WTC11 (cell line): ENCODE measurements around the gene STARD5. TPM values are rescaled to one million over a fixed set of nuclear protein-coding genes. Genes with fewer than 3 reads are reported as not detected.

Experiments used
- ATAC-seq: fragments of 200-7000 bp; cut with Tn5 transposase; 2 replicates; pipeline ENCODE4 v1.10.0; 2021; ENCODE audit warnings: mild to moderate bottlenecking, moderate library complexity
- CTCF ChIA-PET: fragments of 300-600 bp; sonication (Branson Sonifier 250); formaldehyde crosslinking; loops from one replicate; lab custom pipeline; 2021; ENCODE audit warnings: antibody characterized with exemption; lab: Charles Lee
- POLR2A ChIA-PET: fragments of 350-600 bp; sonication (Branson Sonifier 250); formaldehyde crosslinking; loops from one replicate; lab custom pipeline; 2021; ENCODE audit warnings: antibody characterized with exemption; lab: Charles Lee
- DNase-seq: peaks from one replicate; pipeline ENCODE4 v3.0.0; 2021; ENCODE audit warnings: low spot score
- H3K27ac Mint-ChIP-seq: 2 replicates; pipeline ENCODE4 v1.8.0; 2021; ENCODE audit warnings: mixed read lengths
- H3K27me3 Mint-ChIP-seq: 2 replicates; pipeline ENCODE4 v1.8.0; 2021; ENCODE audit warnings: low read depth, mild to moderate bottlenecking, moderate library complexity, mixed read lengths
- H3K36me3 Mint-ChIP-seq: 2 replicates; pipeline ENCODE4 v1.8.0; 2021; ENCODE audit warnings: mixed read lengths
- H3K4me1 Mint-ChIP-seq: 2 replicates; pipeline ENCODE4 v1.8.0; 2022; ENCODE audit warnings: mixed read lengths
- H3K4me3 Mint-ChIP-seq: 2 replicates; pipeline ENCODE4 v1.8.0; 2021; ENCODE audit warnings: mild to moderate bottlenecking, moderate library complexity, mixed read lengths
- H3K9me3 Mint-ChIP-seq: 2 replicates; pipeline ENCODE4 v1.8.0; 2021; ENCODE audit warnings: mixed read lengths
- GRHL2 ChIP-seq: fragments of 250-450 bp; sonication (Bioruptor Pico); IDR thresholded peaks from 2 replicates; pipeline ENCODE4 v1.8.0; 2022; ENCODE audit warnings: mild to moderate bottlenecking, moderate library complexity; ENCODE audit not compliant: insufficient replicate concordance, severe bottlenecking
- MYBL2 ChIP-seq: sonication (generic); formaldehyde crosslinking; IDR thresholded peaks from 2 replicates; pipeline ENCODE4 v1.8.1; 2023; ENCODE audit warnings: mild to moderate bottlenecking, moderate library complexity, missing genetic modification reagents
- NR1H2 ChIP-seq: sonication (generic); formaldehyde crosslinking; IDR thresholded peaks from 2 replicates; pipeline ENCODE4 v1.9.0; 2021; ENCODE audit warnings: mild to moderate bottlenecking, moderate library complexity, missing genetic modification reagents
- PREB ChIP-seq: sonication (generic); formaldehyde crosslinking; IDR thresholded peaks from 2 replicates; pipeline ENCODE4 v1.8.1; 2022; ENCODE audit warnings: mild to moderate bottlenecking, missing genetic modification reagents, moderate library complexity, borderline replicate concordance
- ZNF219 ChIP-seq: sonication (generic); formaldehyde crosslinking; IDR thresholded peaks from 2 replicates; pipeline ENCODE4 v1.8.0; 2023; ENCODE audit warnings: missing genetic modification reagents, mild to moderate bottlenecking, borderline replicate concordance
- ZNF232 ChIP-seq: sonication (generic); formaldehyde crosslinking; IDR thresholded peaks from 2 replicates; pipeline ENCODE4 v1.8.0; 2022; ENCODE audit warnings: mild to moderate bottlenecking, missing genetic modification reagents
- ZNF317 ChIP-seq: sonication (generic); formaldehyde crosslinking; IDR thresholded peaks from 2 replicates; pipeline ENCODE4 v1.8.1; 2023; ENCODE audit warnings: low read depth, mild to moderate bottlenecking, moderate library complexity, missing genetic modification reagents, borderline replicate concordance
- ZNF396 ChIP-seq: fragments of 250-450 bp; sonication (Bioruptor Pico); IDR thresholded peaks from 2 replicates; pipeline ENCODE4 v1.8.0; 2021; ENCODE audit warnings: mild to moderate bottlenecking, moderate library complexity, borderline replicate concordance
- ZNF416 ChIP-seq: fragments of 250-450 bp; sonication (Bioruptor Pico); IDR thresholded peaks from 2 replicates; pipeline ENCODE4 v1.9.0; 2021; ENCODE audit warnings: mild to moderate bottlenecking, inconsistent platforms
- total RNA-seq: library from RNA; stranded (reverse); gene quantifications from 3 replicates; pipeline ENCODE4 v1.2.3, GENCODE V29; 2021
- TF ChIP-seq, protein P1 (sequence below): fragments of 200-600 bp; IDR thresholded peaks from 2 replicates; pipeline ENCODE4 v1.8.0; 2022; ENCODE audit warnings: antibody characterized with exemption
- TF ChIP-seq, protein P2 (sequence below): sonication (generic); formaldehyde crosslinking; IDR thresholded peaks from 2 replicates; pipeline ENCODE4 v1.8.0; 2022; ENCODE audit warnings: mild to moderate bottlenecking, missing genetic modification reagents
- TF ChIP-seq, protein P3 (sequence below): fragments of 250-450 bp; sonication (Bioruptor Pico); IDR thresholded peaks from 2 replicates; pipeline ENCODE4 v1.9.0; 2021; ENCODE audit warnings: mild to moderate bottlenecking
- TF ChIP-seq, protein P4 (sequence below): sonication (generic); formaldehyde crosslinking; IDR thresholded peaks from 2 replicates; pipeline ENCODE4 v1.8.1; 2023; ENCODE audit warnings: mild to moderate bottlenecking, missing genetic modification reagents, borderline replicate concordance
- TF ChIP-seq, protein P5 (sequence below): sonication (generic); formaldehyde crosslinking; IDR thresholded peaks from 2 replicates; pipeline ENCODE4 v1.8.0; 2023; ENCODE audit warnings: missing genetic modification reagents, mild to moderate bottlenecking, borderline replicate concordance

The STARD5 gene
- total RNA-seq, 1 experiment from 2014 or later, result 6.8 TPM

DNA sequence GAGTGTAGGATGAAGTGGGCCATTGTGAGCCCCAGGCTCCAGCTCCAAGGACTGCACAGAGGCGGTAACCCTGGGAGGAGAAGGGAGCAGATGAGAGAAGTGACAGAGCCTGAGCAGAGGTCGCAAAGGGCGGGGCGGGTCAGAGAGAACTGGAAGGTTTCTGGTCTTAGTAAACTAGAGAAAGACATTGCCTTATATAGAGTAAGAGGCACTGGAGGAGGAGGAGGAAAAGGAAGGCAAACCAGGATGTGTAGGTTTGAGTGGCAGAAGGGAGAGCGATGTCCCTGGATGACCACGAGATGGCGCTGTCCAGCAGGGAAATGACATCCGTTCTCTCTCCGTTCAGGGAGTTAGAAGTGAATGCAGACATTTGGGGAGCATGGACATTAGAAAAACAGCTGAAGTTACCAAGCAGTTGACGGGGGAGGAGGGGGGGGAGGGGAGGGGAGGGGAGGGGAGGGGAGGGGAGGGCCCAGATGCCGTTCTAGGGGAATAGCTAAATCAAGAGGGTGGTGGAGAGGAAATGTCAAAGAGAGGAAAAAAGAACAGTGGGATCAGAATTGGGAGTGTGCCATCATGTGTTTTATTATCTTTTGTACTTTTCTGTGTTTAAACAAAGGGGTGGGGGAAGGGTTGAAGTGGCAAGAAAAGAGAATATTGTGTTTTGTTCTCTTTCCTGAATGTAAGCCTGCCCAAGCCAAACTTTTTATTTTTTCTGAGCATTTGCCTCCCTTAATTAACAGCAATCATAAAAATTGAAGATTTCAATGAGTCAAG, 48.8 kb downstream of the STARD5 start (continued):
- TF ChIP-seq, protein P1, sequence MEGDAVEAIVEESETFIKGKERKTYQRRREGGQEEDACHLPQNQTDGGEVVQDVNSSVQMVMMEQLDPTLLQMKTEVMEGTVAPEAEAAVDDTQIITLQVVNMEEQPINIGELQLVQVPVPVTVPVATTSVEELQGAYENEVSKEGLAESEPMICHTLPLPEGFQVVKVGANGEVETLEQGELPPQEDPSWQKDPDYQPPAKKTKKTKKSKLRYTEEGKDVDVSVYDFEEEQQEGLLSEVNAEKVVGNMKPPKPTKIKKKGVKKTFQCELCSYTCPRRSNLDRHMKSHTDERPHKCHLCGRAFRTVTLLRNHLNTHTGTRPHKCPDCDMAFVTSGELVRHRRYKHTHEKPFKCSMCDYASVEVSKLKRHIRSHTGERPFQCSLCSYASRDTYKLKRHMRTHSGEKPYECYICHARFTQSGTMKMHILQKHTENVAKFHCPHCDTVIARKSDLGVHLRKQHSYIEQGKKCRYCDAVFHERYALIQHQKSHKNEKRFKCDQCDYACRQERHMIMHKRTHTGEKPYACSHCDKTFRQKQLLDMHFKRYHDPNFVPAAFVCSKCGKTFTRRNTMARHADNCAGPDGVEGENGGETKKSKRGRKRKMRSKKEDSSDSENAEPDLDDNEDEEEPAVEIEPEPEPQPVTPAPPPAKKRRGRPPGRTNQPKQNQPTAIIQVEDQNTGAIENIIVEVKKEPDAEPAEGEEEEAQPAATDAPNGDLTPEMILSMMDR, result peak; percentile 82
- no peak for TF ChIP-seq GRHL2 (CRISPR knock-in tag)
- TF ChIP-seq, all 79 proteins: peak for 1

DNA sequence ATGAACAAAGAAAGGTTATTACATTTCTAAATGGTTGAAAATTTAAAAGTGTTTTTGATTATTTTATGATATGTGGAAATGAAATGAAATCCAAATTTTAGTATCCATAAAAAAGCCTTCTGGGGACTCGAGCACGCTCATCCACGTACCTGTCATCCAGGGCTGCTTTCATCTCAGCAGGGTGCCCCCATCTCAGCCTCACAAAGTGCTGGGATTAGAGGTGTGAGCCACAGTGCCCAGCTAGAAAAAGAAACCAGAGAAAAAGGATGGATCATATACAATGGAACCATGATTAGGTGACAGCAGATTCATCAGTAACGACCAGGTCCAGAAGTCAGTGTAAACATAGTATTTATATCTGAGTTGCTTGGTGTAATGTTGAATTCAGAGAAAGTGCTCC, 49.7 kb downstream of the STARD5 start:
- Mint-ChIP-seq H3K9me3 (peaks cover 32% of the 10 kb centered on the region), H3K4me3 (no peak overlapping the region), H3K4me1 (peaks cover 12% of the 10 kb centered on the region), H3K27ac (no peak overlapping the region), H3K27me3 (peaks cover 5% of the 10 kb centered on the region), H3K36me3 (peaks cover 19% of the 10 kb centered on the region)
- POLR2A ChIA-PET, result no interaction called here
- DNase-seq (no peak), ATAC-seq (no peak)
- CTCF ChIA-PET, result interaction anchor here (1.0 to 3.1 kb wide), 20 partner anchors 8 to 305 kb away, joined by 3 to 65 read pairs (median 7); partner anchors contain the start of gene STARD5
- TF ChIP-seq ZNF396 (no peak), ZNF219 (no peak), ZNF232 (no peak), ZNF317 (CRISPR knock-in tag) (no peak), NR1H2 (CRISPR knock-in tag) (no peak), MYBL2 (CRISPR knock-in tag) (no peak), ZNF416 (CRISPR knock-in tag) (no peak), PREB (CRISPR knock-in tag) (no peak)
- TF ChIP-seq, protein P2, sequence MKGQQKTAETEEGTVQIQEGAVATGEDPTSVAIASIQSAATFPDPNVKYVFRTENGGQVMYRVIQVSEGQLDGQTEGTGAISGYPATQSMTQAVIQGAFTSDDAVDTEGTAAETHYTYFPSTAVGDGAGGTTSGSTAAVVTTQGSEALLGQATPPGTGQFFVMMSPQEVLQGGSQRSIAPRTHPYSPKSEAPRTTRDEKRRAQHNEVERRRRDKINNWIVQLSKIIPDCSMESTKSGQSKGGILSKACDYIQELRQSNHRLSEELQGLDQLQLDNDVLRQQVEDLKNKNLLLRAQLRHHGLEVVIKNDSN (CRISPR knock-in tag), result no peak
- TF ChIP-seq, protein P3, sequence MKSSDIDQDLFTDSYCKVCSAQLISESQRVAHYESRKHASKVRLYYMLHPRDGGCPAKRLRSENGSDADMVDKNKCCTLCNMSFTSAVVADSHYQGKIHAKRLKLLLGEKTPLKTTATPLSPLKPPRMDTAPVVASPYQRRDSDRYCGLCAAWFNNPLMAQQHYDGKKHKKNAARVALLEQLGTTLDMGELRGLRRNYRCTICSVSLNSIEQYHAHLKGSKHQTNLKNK (CRISPR knock-in tag), result no peak
- TF ChIP-seq, protein P4, sequence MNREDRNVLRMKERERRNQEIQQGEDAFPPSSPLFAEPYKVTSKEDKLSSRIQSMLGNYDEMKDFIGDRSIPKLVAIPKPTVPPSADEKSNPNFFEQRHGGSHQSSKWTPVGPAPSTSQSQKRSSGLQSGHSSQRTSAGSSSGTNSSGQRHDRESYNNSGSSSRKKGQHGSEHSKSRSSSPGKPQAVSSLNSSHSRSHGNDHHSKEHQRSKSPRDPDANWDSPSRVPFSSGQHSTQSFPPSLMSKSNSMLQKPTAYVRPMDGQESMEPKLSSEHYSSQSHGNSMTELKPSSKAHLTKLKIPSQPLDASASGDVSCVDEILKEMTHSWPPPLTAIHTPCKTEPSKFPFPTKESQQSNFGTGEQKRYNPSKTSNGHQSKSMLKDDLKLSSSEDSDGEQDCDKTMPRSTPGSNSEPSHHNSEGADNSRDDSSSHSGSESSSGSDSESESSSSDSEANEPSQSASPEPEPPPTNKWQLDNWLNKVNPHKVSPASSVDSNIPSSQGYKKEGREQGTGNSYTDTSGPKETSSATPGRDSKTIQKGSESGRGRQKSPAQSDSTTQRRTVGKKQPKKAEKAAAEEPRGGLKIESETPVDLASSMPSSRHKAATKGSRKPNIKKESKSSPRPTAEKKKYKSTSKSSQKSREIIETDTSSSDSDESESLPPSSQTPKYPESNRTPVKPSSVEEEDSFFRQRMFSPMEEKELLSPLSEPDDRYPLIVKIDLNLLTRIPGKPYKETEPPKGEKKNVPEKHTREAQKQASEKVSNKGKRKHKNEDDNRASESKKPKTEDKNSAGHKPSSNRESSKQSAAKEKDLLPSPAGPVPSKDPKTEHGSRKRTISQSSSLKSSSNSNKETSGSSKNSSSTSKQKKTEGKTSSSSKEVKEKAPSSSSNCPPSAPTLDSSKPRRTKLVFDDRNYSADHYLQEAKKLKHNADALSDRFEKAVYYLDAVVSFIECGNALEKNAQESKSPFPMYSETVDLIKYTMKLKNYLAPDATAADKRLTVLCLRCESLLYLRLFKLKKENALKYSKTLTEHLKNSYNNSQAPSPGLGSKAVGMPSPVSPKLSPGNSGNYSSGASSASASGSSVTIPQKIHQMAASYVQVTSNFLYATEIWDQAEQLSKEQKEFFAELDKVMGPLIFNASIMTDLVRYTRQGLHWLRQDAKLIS (CRISPR knock-in tag), result no peak
- TF ChIP-seq, protein P5, sequence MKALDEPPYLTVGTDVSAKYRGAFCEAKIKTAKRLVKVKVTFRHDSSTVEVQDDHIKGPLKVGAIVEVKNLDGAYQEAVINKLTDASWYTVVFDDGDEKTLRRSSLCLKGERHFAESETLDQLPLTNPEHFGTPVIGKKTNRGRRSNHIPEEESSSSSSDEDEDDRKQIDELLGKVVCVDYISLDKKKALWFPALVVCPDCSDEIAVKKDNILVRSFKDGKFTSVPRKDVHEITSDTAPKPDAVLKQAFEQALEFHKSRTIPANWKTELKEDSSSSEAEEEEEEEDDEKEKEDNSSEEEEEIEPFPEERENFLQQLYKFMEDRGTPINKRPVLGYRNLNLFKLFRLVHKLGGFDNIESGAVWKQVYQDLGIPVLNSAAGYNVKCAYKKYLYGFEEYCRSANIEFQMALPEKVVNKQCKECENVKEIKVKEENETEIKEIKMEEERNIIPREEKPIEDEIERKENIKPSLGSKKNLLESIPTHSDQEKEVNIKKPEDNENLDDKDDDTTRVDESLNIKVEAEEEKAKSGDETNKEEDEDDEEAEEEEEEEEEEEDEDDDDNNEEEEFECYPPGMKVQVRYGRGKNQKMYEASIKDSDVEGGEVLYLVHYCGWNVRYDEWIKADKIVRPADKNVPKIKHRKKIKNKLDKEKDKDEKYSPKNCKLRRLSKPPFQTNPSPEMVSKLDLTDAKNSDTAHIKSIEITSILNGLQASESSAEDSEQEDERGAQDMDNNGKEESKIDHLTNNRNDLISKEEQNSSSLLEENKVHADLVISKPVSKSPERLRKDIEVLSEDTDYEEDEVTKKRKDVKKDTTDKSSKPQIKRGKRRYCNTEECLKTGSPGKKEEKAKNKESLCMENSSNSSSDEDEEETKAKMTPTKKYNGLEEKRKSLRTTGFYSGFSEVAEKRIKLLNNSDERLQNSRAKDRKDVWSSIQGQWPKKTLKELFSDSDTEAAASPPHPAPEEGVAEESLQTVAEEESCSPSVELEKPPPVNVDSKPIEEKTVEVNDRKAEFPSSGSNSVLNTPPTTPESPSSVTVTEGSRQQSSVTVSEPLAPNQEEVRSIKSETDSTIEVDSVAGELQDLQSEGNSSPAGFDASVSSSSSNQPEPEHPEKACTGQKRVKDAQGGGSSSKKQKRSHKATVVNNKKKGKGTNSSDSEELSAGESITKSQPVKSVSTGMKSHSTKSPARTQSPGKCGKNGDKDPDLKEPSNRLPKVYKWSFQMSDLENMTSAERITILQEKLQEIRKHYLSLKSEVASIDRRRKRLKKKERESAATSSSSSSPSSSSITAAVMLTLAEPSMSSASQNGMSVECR (CRISPR knock-in tag), result no peak
